NCI-H1048 (cell line): ENCODE results near the gene ADD1.

Source experiments
- DNase-seq: peaks from one replicate; lab custom pipeline; 2025; lab: John Stamatoyannopoulos, UW

The ADD1 gene

DNA sequence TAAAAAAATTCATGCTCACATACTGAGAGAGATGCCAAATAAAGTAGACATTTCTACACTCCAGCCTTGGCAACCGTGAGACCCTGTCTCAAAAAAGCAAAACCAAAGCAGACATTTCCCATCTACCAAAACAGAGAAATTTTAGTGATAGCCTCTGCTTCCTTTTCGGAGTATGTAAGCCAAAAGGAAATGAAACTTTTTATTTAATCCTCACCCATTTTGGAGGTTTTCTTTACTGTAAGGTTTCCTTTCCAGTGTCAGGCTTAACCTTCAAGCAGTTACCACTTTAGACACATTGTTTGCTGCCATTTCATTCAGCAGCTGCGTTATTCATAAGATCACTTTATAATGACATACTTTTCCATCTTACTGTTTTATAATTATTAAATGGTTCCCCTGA is 15.9 kb downstream of the ADD1 start:
- no peak for DNase-seq

GRCh38 chr4:2860391-2861348 is 17.0 kb downstream of the ADD1 start:
- no peak for DNase-seq

DNA sequence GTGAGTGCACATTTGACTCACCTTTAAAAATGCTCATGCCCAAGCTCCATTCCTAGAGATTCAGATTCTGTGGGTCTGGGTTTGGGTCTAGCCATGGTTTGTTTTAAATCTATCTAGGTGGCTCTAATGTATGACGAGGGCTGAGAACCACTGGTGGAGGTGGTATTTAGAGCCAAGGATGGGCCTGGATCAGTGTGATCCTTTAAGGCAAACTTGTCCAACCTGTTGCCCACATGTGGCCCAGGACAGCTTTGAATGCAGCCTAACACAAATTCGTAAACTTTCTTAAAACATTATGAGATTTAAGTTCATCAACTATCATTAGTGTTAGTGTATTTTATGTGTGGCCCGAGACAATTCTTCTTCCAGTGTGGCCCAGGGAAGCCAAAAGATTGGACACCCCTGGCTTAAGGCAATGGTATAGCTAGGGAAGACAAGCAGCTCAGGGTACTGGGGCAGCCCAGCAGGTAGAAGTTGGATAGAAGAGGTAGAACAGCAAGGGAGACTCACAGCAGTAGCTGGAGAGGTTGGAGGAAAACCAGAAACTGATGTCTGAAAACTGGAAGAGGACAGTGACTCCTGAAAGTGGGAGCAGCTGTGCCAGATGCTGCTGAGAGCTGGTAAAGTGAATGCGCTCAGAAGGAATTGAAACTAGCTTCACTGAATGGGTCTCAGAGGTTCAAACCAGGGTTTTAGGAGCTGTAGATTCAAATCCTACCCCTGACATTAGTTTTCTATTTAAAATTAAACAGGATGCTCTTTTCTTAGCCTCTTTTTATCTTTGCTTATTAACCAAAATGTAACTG is 18.2 kb downstream of the ADD1 start:
- DNase-seq: no peak

DNA sequence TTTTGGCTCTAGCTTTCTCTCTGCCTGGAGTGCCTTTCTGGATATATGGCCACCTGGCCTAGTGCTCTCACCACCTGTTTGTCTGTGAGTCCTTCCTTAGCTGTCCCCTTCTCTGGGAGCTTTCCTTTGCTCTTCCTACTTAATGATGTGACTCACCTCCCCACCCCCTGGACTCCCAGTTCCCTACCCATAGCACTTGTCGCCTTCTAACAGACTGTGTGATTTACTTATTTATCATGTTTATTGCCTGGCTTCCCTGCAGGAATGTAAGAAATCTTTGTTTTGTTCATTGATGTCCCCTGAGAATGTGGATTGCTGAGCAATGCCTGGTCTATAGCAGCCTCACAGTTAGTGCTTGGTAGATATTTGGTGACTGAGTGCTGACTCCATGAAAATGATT is 18.9 kb downstream of the ADD1 start:
- no peak for DNase-seq

- no peak for DNase-seq
These were observed 20.0 kb downstream of the ADD1 start for GRCh38 chr4:2863649-2864048.

DNA sequence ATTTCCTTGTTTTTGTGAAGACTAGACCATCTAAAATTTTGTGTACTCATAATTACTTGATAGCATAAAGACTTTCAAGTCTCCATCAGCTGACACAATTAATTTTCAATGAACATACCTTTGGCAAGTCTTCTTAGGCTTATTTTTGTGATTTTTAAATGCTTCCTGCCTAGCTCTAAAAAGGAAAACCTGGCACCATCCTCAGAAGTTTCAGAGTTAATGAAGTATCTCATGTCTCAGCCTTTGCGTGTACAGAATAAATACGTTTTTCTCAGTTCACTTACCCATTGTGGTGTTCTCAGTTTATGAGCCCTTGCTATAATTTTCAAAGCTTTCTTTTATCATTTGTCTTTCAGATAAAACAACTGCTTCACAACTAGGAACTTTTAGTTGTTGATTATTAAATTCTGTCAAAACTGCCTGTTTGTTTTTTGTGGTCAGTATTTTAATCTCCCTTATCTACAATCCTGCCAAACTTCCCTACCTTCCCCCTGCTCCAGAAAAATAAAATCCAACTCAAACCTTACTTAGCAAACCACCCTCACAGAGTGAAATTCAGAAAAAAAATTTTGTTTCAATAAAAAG is 21.6 kb downstream of the ADD1 start:
- no peak for DNase-seq

DNA sequence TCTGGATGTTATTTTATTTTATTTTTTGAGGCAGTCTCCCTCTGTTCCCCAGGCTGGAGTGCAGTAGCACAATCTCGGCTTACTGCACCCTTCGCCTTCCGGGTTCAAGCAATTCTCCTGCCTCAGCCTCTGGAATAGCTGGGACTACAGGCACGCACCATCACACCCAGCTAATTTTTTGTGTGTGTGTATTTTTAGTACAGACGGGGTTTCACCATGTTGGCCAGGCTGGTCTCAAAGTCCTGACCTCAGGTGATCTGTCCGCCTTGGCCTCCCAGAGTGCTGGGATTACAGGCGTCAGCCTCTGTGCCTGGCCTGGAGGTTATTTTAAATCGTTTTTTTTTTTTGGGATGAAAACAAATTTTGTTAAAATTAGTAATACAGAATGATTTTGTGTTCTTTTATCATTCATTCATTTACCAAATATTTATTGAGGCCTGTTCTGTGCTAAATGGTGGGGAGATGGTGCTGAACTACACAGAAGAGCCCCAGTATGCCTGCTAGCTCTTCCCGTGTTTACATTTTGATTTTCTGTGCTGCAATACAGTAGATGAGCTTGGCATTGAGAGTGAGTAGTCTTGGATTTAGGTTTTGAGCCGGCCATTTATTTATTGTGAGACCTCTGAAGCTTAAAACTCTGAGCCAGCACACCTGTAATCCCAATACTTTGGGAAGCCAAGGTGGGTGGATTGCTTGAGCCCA is 22.7 kb downstream of the ADD1 start:
- DNase-seq: no peak

GRCh38 chr4:2866891-2867290 is 23.2 kb downstream of the ADD1 start:
- DNase-seq: no peak

DNA sequence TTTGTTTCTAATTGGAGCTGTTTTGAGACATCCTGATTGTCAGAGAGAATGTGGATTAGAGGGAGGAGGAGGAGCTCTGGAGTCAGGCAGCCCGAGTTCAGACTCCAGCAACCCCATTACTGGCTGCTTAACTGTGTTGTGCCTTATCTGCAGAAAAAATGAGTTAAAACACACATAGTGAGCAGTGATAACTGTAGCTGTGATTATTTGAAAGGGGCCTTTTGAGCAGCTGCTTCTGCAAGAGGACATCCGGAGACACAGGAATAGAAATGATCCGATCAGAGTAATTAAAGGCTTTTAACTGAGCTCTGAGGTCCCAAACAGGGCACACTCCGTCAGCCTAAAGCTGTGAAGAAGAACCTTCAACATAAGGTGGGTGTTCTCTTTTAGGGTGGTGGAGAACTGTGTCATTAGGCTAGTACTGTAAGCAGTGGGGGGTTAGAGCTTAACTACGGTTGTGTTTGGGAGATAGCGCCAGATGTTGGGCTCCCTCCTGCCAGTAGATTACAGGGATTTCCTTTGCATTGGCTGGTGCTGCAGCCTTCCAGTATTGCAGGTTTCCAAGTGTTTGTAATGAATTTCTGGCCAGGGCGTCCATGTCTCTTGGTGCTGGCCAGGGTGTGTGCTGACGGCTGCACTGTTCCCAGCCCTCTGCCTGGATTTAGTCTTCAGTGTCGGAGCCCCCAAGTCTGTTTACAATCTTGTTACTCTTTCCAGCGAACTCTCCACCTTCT is 24.3 kb downstream of the ADD1 start:
- no peak for DNase-seq

DNA sequence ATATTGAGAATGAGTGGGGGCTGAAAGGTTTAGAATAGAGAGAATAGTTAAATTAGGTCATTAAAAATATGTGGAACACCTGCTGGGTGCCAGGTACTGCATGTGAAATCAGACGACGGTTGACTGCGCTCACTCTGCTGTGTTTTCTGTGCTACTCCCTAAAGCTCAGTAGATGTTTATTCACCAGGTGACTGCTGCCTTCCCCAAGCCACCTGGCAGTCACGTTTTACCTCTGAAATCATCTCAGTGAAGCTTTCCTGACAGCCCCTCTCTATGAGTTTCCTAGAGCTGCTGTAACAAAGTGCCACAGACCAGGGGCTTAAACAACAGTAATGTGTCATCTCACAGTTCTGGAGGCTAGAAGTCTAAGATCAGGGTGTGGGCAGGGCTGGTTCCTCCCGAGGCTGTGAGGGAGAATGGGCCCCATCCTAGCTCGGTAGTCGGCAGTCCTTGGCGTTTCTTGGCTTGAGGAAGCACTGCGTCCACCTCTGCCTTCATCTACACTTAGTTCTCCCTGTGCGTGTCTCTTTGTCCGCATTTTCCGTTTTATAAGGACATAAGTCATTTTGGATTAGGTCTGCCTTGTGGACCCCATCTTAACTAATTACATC is 25.3 kb downstream of the ADD1 start:
- DNase-seq: no peak

DNA sequence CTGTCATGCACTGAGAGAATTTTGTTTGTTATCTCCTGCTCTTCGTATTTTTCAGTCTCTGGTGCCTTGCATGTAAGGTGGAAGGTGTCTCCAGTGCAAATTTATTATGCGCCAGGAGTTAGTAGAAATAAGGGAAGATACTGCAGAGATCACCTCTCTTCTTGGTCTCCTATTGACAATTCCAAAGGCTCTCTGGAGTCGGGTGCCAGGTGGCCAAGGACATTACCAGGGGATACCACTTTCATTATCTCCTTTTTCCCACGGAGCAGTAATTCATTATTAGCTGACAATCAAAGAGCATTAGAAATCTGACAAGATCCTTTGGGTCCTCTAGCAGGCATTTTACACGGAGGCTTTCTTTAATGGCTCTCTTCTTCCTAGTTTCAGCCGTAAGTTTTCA is 26.0 kb downstream of the ADD1 start:
- no peak for DNase-seq

- DNase-seq: no peak
These were observed 26.4 kb downstream of the ADD1 start for GRCh38 chr4:2870082-2870481.

GRCh38 chr4:2871466-2871865 is 27.8 kb downstream of the ADD1 start:
- DNase-seq: no peak

- DNase-seq: no peak
These were observed 28.3 kb downstream of the ADD1 start for GRCh38 chr4:2871911-2872310.

GRCh38 chr4:2873329-2873728 is 29.7 kb downstream of the ADD1 start:
- DNase-seq: no peak

- no peak for DNase-seq
These were observed 31.2 kb downstream of the ADD1 start for GRCh38 chr4:2874861-2875260.

DNA sequence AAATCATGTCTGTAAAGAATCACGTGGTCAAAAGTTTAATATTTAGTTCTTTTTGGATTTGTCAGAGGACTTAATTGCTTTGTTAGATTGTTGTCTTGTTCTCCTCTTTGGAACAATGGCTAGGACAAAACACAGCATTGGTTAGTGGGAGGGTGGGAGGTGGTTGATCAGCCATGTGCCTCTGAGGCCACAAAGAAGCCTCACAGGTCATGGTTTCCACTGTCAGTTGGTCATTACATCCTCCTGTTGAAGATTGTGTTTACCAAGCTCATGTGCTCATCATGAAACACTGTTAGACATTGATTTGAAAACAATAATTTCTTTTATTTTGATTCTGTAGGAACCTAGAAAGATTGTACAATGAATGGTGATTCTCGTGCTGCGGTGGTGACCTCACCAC is 31.9 kb downstream of the ADD1 start:
- DNase-seq: no peak

GRCh38 chr4:2878346-2878745 is 34.7 kb downstream of the ADD1 start:
- DNase-seq: no peak

DNA sequence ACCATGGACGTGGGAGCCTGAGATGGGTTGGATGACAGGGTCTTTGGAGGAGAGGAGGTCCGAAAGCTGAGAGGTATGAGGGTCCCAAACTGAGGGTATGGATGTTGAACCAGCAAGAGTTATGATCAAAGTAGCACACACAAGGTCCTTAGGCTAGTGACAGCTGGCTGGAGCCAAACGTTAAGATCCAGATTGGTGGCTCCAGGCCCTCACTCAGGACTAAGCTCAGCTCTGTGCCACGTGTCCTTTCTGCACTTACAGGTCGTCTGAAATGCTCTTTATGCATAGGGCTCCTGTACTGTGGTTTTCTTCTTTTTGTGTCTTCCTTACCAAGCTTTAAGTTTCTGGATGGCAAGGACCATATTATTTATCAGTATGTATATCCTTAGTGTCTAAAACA is 35.4 kb downstream of the ADD1 start:
- DNase-seq: no peak

DNA sequence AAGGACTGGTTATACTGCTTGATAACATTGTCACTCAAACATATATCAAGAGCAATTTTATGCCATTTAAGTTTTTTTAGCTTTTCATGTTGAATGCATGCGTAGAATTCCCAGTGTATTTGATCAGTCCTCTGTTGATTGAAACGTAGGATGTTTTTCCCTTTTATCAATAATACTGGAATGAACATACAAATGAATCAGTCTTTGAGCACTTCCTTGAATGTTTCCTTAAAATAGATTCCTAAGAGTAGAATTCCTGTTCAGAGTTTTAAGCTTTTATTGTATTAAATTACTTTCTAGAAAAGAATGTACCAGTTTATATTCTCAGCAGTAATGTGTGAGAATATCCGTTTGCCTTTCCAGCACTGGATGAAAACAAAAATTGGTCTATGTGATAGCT is 37.8 kb downstream of the ADD1 start:
- DNase-seq: no peak

DNA sequence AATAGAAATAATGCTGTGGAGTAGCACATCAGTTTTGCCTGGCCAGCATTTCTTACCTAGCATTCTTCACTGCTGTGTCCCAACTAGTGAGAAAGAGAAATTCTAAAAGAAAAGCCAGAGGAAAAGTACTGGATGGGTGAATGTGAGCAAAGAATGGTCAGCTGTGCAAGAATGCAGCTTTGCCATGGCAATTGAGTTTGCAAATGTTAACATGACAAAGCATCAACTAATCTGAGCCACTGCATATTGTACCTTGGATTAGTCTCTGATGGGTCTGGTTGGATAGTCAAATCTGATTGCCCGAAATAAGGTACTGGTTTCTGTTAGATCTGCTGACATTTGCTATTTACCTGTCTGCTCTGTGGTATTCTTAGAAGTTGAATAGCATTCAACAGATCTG is 38.7 kb downstream of the ADD1 start:
- no peak for DNase-seq
